Ovary (tissue), 9 donors: ENCODE measurements around the gene ESPN. TPM values are rescaled to one million over a fixed set of nuclear protein-coding genes. Genes with fewer than 3 reads are reported as not detected.

Experiments
- DNase-seq, 5 donors: peaks; one replicate each; pipeline ENCODE4 v3.0.0-alpha.2; 2019 to 2020
- H3K27ac ChIP-seq, 2 donors: fragments of 200-600 bp; one replicate each; pipeline versions ENCODE4 v1.5.1 to v1.8.0; 2019 to 2022
- H3K27me3 ChIP-seq: fragments of 200-600 bp; one replicate; pipeline ENCODE4 v1.8.0; 2022
- H3K36me3 ChIP-seq: fragments of 200-600 bp; sonication (generic); one replicate; pipeline ENCODE4 v1.5.1; 2019
- H3K4me1 ChIP-seq: one replicate; pipeline ENCODE4 v1.8.1; 2013; ENCODE audit warnings: mild to moderate bottlenecking, moderate library complexity; ENCODE audit not compliant: insufficient read depth
- H3K4me3 ChIP-seq: fragments of 200-600 bp; sonication (generic); one replicate; pipeline ENCODE4 v1.5.1; 2017
- H3K9me3 ChIP-seq, 2 donors: fragments of 200-600 bp in 1 of 2; sonication (generic) in 1 of 2; one replicate each; pipeline versions ENCODE4 v1.5.1 to v1.8.1; 2013 to 2019; ENCODE audit warnings: mild to moderate bottlenecking in 1 of 2, moderate library complexity in 1 of 2
- EP300 ChIP-seq: sonication (generic); formaldehyde crosslinking; IDR thresholded peaks from one replicate; pipeline ENCODE4 v1.6.1; 2017; ENCODE audit warnings: antibody characterized with exemption
- POLR2A ChIP-seq: fragments of 450-650 bp; IDR thresholded peaks from one replicate; pipeline ENCODE4 v1.6.1; 2017; ENCODE audit warnings: antibody characterized with exemption, mild to moderate bottlenecking, moderate library complexity
- WGBS, 3 donors: extraction: QIAGEN DNeasy Blood & Tissue Kit in 1 of 3; methylation state at CpG; one replicate each; pipeline versions ENCODE4 v1.1.5 to v1.1.7; 2013 to 2017; 5-methylcytosine and 5-hydroxymethylcytosine counted together
- intact Hi-C, 4 donors: fragments of 100-400 bp; cut with DNase I; formaldehyde crosslinking; loops; one replicate each; pipeline versions ENCODE4 v1.11.0 to v1.15.1; 2022 to 2023
- polyA plus RNA-seq, 2 donors: library from polyadenylated mRNA; stranded (reverse); fragments of 200-250 nt in 1 of 2; fragments of 350-450 nt in 1 of 2; fragmentation: Illumina TruSeq in 1 of 2; extraction: RNeasy Lipid Tissue Mini Kit (QIAGEN cat#74804) in 1 of 2; gene quantifications; one replicate each; pipeline ENCODE4 v1.2.3, GENCODE V29; 2013 to 2014
- total RNA-seq, 7 donors: library from RNA; depleted of rRNA in 2 of 7; stranded (reverse); fragments of >200 nt in 2 of 7; fragmentation: NEBNext Ultra II Directional in 3 of 7; extraction: Animal tissue kit (Norgen Biotek cat#: 25700) in 3 of 7; gene quantifications; one replicate each; pipeline versions ENCODE4 v1.1.0 to v1.2.4, GENCODE V29; 2016 to 2023
- TF ChIP-seq, protein P1 (sequence below), 3 donors: fragments of 450-650 bp in 2 of 3; fragments of 200-600 bp in 1 of 3; IDR thresholded peaks; one replicate each; pipeline versions ENCODE4 v1.5.1 to v1.8.0; 2016 to 2022; ENCODE audit warnings: antibody characterized with exemption in 3 of 3, mild to moderate bottlenecking in 1 of 3
- donor health status: DM: no; HTN: no; CAD: no; lungs with moderate emphysema.
- donor health status: DM: no; HTN: no; CAD: no.
- donor health status: Bipolar disorder and iron deficiency.
- donor health status: DM: yes; HTN: yes; CAD: no.
- donor health status: DM: no; HTN: no; CAD: no.
- donor health status: DM: yes; HTN: yes; CAD: no.

Gene ESPN
- total and polyA plus RNA-seq, 9 donors: 0.11 to 46.2 (median 1.5) TPM; not detected in 1

DNA sequence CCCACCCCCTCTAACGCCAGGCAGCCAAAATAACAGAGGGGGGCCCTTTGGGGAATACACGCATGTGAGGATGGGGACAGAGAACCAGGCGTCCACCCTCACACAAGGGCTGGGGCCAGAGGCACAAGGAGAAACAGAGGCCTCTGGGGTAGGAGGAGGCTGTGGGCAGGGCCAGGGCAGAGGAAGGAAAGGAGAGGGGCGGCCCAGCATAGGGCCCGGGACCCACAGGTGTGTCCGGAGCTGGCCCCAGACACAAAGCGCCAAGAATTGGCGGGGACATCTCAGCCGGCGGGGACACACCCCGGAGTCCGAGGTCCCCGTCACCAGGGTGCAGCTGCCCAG lies 60.2 kb downstream of the ESPN start:
- 19 to 29% (median 24%) methylated on average over 13 of the region's 13 CpGs for WGBS, 3 donors
- no peaks in the 10 kb centered on the region for H3K36me3 ChIP-seq
- TF ChIP-seq POLR2A: no peak
- TF ChIP-seq, protein P1, sequence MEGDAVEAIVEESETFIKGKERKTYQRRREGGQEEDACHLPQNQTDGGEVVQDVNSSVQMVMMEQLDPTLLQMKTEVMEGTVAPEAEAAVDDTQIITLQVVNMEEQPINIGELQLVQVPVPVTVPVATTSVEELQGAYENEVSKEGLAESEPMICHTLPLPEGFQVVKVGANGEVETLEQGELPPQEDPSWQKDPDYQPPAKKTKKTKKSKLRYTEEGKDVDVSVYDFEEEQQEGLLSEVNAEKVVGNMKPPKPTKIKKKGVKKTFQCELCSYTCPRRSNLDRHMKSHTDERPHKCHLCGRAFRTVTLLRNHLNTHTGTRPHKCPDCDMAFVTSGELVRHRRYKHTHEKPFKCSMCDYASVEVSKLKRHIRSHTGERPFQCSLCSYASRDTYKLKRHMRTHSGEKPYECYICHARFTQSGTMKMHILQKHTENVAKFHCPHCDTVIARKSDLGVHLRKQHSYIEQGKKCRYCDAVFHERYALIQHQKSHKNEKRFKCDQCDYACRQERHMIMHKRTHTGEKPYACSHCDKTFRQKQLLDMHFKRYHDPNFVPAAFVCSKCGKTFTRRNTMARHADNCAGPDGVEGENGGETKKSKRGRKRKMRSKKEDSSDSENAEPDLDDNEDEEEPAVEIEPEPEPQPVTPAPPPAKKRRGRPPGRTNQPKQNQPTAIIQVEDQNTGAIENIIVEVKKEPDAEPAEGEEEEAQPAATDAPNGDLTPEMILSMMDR (IDR thresholded peaks at IDR 0.05): no peak
- TF ChIP-seq EP300: no peak
- no peaks in the 10 kb centered on the region for H3K4me1 ChIP-seq
- no peaks in the 10 kb centered on the region for H3K27me3 ChIP-seq
- H3K27ac ChIP-seq: no peak overlapping the region
- H3K9me3 ChIP-seq: no peaks in the 10 kb centered on the region
- no peak for DNase-seq
- intact Hi-C loops: loop anchor here (5.0 to 10.0 kb wide), 3 partner anchors 158 to 163 kb away; no protein-coding TSS in a partner anchor
- peak overlapping the region; percentile 32 for H3K4me3 ChIP-seq

DNA sequence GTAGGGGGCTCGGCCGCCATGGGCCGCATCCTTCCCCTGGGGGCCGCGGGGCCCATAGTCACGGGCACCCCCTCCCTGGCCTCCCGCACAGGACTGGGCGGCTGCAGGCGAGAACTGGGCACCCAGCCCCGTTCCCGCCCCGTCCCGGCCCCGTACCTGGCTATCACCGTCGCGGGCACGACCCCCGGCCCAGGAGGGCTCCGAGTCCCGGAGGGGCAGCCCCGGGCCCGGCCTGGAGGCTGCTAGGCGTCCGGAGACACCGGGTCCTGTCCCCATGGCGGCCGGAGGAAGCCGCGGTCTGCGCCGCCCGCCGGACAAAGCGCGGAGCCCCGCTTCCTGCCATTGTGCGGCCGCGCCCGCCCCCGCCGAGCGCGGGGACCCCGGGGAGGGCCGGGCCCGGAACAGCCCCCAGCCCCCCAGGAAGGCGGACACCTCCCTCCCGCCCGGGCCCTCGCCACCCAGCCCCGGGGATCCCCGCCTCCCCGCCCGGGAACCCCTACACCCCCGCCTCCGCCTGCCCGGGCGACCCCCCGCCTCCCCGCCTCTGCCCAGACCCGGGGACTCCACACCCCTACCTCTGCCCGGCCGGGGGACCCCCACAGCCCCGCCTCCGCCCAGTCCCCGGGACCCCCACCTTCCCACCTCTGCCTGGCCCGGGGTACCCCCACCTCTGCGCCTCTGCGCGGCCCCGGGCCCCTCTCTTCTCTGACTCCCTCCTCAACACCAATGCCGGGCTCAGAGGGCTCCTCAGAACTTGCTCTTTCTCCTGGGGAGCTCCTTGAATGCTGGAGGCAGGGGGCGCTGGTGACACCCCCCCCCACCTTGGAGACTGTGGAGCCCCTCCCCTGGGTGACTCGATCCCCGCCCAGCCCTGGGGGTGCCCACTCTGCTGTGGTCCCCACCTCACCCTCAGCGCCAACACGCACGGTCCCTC lies 60.9 kb downstream of the ESPN start:
- Histone ChIP-seq H3K27me3 (no peaks in the 10 kb centered on the region), H3K9me3 (no peaks in the 10 kb centered on the region), H3K36me3 (no peaks in the 10 kb centered on the region), H3K4me3 (peak overlapping the region; percentile 32), H3K27ac (no peak overlapping the region), H3K4me1 (peaks cover 3% of the 10 kb centered on the region)
- WGBS, 3 donors: 2 to 7% (median 3%) methylated on average over 44 to 80 of the region's 80 CpGs
- no peak for DNase-seq
- TF ChIP-seq, protein P1 (IDR thresholded peaks at IDR 0.05): no peak
- TF ChIP-seq EP300: no peak
- intact Hi-C loops: loop anchor here (5.0 to 10.0 kb wide), 3 partner anchors 157 to 162 kb away; no protein-coding TSS in a partner anchor

DNA sequence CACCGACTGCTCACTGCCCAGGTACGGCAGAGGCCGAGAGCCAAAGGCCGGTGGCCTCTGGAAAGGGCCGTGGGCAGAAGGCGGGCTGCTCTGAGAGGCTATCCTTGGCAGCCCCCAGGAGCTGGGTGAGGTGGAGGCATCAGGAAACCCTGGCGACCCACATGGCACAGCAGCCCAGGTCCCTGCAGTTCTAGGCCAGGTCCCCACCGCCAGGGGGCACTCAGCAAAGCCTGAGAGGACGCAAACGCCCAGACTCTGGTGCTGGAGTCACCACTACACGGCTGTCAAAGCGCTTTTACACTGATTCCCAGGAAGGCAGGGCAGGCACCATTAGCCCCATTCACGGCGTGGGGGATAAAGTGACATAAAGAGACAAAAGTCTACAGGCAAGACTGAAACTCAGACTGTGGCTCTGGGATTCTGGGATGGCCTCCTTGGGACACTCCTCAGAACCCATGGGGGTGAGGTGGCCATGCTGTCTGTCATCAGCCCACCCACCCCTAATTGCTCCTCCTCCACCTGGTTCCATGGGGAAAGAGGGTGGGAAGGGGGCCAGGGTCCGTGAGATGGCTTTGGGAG lies 61.9 kb downstream of the ESPN start:
- peaks cover 3% of the 10 kb centered on the region for H3K4me1 ChIP-seq
- WGBS, 3 donors: 7 to 10% (median 10%) methylated on average over 14 to 15 of the region's 15 CpGs
- no peaks in the 10 kb centered on the region for H3K36me3 ChIP-seq
- no peaks in the 10 kb centered on the region for H3K9me3 ChIP-seq
- no peak overlapping the region for H3K4me3 ChIP-seq
- H3K27ac ChIP-seq: no peak overlapping the region
- intact Hi-C loops: loop anchor here (5.0 to 10.0 kb wide), 3 partner anchors 156 to 161 kb away; no protein-coding TSS in a partner anchor
- H3K27me3 ChIP-seq: no peaks in the 10 kb centered on the region
- TF ChIP-seq POLR2A: no peak
- TF ChIP-seq, protein P1 (IDR thresholded peaks at IDR 0.05): peak; percentile 45 to 66 (median 65)
- DNase-seq: peak; percentile 67 to 87 (median 79)

DNA sequence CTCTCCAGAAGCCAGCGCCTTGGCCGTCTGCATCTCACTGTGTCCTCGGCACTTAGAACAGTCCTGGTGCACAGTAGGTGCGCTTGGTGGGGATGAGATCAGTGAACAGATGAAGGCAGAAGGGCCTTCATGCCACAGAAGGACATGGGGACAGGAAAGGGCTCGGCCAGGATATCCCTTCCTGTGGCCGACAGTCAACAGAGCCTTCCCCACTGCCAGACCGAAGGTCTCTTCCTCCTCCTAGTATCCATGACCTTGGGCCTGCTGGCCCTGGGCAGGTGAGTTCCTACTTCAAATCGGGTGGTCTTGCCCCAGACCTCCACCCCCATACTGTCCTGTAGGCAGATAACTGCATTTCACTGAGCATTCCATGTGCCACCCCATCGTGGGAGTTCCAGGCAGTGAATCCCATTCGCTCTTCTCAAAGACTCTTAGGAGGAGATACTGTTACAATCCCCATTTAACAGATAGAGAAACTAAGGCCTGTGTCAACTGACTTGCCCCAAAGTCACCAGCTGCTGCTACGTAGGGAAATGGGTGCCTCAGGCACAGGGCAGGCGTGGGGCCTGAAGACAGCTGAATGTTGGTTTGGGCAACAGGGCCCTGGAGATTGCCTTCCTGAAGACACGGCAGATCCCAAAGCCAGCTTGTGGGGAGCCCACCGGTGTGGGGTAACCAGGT lies 63.4 kb downstream of the ESPN start:
- no peak for DNase-seq
- 87 to 93% (median 89%) methylated on average over 14 of the region's 14 CpGs for WGBS, 3 donors
- intact Hi-C loops: loop anchor here (5.0 to 10.0 kb wide), 3 partner anchors 154 to 159 kb away; no protein-coding TSS in a partner anchor
- TF ChIP-seq POLR2A: no peak
- TF ChIP-seq EP300: no peak
- TF ChIP-seq, protein P1 (IDR thresholded peaks at IDR 0.05): no peak
- no peaks in the 10 kb centered on the region for H3K9me3 ChIP-seq
- no peaks in the 10 kb centered on the region for H3K36me3 ChIP-seq
- H3K27me3 ChIP-seq: no peaks in the 10 kb centered on the region
- H3K4me3 ChIP-seq: no peak overlapping the region
- H3K4me1 ChIP-seq: peaks cover 3% of the 10 kb centered on the region
- no peak overlapping the region for H3K27ac ChIP-seq
